ENCODE results near the gene RIT2.
"Not testable (repeated sequence)": the region's sequence is repeated elsewhere in the genome, so short reads cannot be mapped to it uniquely, and the experiment has no call there.

Gene RIT2

DNA sequence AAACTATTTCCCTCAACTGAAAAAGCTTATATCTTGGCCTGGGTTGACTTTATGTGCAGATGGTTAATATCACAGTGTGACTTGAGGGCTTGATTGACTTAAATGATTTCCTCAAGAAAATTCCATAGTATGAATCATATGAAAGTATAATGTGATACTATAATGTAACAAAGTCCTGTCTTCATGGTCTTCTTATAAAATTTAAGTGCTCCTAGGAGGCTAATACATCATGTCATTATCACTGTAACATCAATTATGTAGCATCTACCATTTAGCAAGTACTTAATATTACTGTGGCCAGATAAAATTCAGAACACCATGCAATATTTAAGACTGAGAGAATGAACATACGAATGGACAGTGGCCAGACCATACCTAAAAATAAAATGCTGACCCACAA, 276.1 kb downstream of the RIT2 start:
- H3K27me3 Mint-ChIP-seq, result no peaks in the 10 kb centered on the region
- DNase-seq, result no peak
- H3K27ac Mint-ChIP-seq, result no peak overlapping the region
- no peaks in the 10 kb centered on the region for H3K4me1 Mint-ChIP-seq
- no peak overlapping the region for H3K4me3 Mint-ChIP-seq
- CTCF ChIA-PET, result no interaction called here
- H3K9me3 Mint-ChIP-seq, result peaks cover 14% of the 10 kb centered on the region
- H3K36me3 Mint-ChIP-seq, result no peaks in the 10 kb centered on the region

DNA sequence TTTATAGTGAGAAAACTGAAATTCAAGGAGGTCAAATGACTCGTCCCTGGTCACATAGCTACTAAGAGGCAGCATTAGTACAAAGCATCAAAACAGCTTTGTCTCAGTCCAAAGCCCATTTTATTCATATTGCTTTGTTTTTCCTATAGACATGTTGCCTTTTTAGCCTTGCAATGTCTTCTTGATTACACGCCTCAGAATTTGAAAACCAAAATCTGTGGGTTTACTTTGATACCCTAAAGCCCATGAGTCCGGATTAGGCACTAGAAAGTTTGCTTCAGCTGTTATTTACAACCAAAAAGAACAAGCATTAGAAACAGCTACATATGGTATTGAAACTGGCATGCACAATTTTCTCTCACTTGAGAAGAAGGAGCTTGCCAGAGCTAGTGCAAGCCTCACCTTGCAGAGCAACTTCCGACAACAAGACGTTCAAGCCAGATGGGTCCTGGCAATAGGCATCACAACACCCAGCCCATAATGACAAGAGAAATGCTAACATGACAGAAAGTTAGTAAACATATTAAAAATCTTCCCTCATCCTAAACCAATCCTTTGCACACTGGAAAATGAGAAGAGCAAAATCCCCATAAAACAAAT, 276.8 kb downstream of the RIT2 start:
- no peak overlapping the region for H3K27ac Mint-ChIP-seq

DNA sequence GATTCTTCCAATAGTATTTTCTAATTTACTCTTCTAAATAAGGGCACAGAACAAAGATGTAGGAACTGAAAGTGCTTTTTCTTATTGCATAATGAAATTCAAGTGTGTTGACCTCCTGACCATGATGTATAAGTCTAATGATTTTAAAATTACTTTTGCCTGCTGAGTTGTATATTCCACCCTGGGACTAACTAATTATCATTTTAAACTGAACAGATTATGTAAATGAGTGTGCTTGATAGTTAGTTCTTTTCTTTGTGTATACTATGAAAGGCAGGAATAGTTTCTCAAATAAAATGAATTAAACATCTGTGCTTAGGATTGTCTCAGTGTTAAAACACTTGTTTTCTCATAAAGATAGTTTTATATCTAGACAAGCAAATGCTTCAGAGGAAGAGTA, 284.5 kb downstream of the RIT2 start:
- DNase-seq, result no peak
- H3K27ac Mint-ChIP-seq, result no peak overlapping the region
- CTCF ChIA-PET, result no interaction called here
- no peaks in the 10 kb centered on the region for H3K36me3 Mint-ChIP-seq
- peaks cover 8% of the 10 kb centered on the region for H3K9me3 Mint-ChIP-seq
- no peak overlapping the region for H3K4me3 Mint-ChIP-seq
- H3K4me1 Mint-ChIP-seq, result no peaks in the 10 kb centered on the region
- no peaks in the 10 kb centered on the region for H3K27me3 Mint-ChIP-seq

More for the DNA sequence above, 276.8 kb downstream of the RIT2 start:
- H3K9me3 Mint-ChIP-seq, result peaks cover 9% of the 10 kb centered on the region
- H3K4me3 Mint-ChIP-seq, result no peak overlapping the region
- H3K27me3 Mint-ChIP-seq, result no peaks in the 10 kb centered on the region
- no peaks in the 10 kb centered on the region for H3K36me3 Mint-ChIP-seq
- H3K4me1 Mint-ChIP-seq, result no peaks in the 10 kb centered on the region
- DNase-seq, result no peak
- CTCF ChIA-PET, result no interaction called here

DNA sequence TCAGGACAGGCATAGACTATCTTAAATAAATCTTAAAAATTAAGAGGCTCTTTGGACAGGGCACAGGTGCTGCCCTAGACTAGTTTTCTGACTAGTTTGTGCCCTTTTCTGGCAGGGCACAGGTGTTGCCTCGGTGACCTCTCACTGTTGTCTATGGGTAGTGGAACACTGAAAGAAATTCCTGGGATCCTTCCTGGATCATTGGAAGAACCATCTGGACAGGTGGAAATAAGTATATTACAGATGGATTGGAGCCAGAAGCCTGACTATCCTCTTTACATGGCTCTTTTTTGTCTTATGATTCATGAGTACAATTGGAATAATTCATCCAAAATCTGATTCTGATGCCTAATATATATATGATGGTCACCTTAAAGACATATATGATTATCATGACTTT, 286.6 kb downstream of the RIT2 start:
- CTCF ChIA-PET, result no interaction called here
- H3K27me3 Mint-ChIP-seq, result no peaks in the 10 kb centered on the region

DNA sequence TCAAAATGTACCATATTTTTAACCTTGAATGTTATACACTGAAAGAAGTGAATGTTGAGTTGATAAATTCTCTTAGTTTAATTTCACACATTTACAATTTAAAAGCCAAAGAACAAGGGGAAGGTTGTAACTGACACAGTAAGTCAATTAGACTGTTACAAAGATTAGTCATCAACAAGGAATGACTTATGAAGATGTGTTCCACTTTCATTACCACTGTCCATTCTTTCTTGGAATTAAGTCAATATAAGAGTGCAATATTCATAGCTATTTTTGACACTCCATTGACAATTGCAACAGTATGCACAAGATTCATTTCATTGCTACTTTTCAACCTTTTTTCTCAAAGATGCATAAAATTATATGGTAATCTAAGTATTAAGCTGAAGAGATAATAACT, 291.3 kb downstream of the RIT2 start:
- Mint-ChIP-seq H3K27ac (no peak overlapping the region), H3K9me3 (peaks cover 2% of the 10 kb centered on the region), H3K4me1 (no peaks in the 10 kb centered on the region), H3K4me3 (no peak overlapping the region), H3K27me3 (no peaks in the 10 kb centered on the region), H3K36me3 (no peaks in the 10 kb centered on the region)
- CTCF ChIA-PET, result no interaction called here
- no peak for DNase-seq

More for the DNA sequence above, 286.6 kb downstream of the RIT2 start:
- H3K4me1 Mint-ChIP-seq, result no peaks in the 10 kb centered on the region
- peaks cover 8% of the 10 kb centered on the region for H3K9me3 Mint-ChIP-seq
- no peak overlapping the region for H3K4me3 Mint-ChIP-seq
- no peak overlapping the region for H3K27ac Mint-ChIP-seq
- no peak for DNase-seq
- H3K36me3 Mint-ChIP-seq, result no peaks in the 10 kb centered on the region

DNA sequence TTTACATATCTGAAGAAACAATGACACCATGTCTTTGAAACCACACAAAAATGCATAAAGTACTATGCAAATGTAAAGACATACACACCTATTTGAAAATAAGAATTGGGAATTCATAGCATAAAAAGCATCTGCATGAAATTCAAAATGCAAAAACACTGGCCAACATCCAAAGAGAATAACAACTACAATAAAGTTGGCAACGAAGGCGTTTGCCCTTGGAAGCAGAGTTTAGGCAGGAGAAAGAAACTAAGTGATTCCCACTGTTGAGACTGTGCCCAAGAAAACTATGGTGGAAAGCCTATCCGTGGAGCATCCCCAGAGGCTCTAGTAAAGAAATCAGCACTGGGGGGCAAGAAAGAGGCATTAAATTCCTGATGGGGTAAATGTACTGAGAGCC, 292.8 kb downstream of the RIT2 start:
- no peak overlapping the region for H3K4me3 Mint-ChIP-seq
- H3K27ac Mint-ChIP-seq, result no peak overlapping the region

DNA sequence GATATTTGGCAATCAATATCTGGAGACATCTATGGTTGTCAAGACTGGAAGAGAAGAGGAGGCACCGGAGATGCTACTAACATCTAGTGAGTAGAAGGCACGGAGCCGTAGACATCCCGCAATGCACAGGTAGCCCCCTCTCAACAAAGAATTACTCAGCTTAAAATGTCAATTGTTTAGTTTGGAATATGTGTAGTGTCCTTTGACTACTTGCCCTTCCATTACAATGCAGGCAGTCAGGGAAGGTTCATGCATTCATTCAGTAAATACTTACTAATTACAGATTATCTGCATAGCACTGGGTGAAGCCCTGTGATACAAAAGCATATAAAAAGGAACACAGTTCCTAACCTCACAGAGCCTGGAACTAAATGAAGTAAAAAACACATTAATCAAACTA, 294.0 kb downstream of the RIT2 start:
- peaks cover 3% of the 10 kb centered on the region for H3K9me3 Mint-ChIP-seq
- no peaks in the 10 kb centered on the region for H3K36me3 Mint-ChIP-seq
- H3K4me1 Mint-ChIP-seq, result no peaks in the 10 kb centered on the region
- CTCF ChIA-PET, result no interaction called here
- H3K27me3 Mint-ChIP-seq, result no peaks in the 10 kb centered on the region
- DNase-seq, result no peak
- no peak overlapping the region for H3K4me3 Mint-ChIP-seq
- H3K27ac Mint-ChIP-seq, result no peak overlapping the region

More for the DNA sequence above, 292.8 kb downstream of the RIT2 start:
- Mint-ChIP-seq H3K27me3 (no peaks in the 10 kb centered on the region), H3K9me3 (peaks cover 2% of the 10 kb centered on the region), H3K4me1 (no peaks in the 10 kb centered on the region), H3K36me3 (no peaks in the 10 kb centered on the region)
- CTCF ChIA-PET, result no interaction called here
- no peak for DNase-seq

DNA sequence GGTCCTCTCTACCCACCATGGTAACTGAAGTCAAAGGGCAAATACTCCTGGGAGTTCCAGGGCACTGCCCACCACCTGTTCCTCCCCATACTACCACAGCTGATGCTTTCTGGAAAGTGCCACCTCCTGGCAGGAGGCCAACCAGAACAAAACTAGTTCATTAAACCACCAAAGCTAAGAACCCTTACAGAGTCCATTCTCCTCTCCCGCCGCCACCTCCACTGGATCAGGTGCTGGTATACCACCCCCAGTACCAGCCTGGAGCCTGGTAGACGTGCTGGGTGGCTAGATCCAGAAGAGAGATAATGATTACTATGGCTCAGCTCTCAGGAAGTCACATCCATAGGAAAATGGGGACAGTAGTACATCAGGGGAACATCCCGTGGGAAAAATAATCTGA, 300.9 kb downstream of the RIT2 start:
- Mint-ChIP-seq H3K36me3 (no peaks in the 10 kb centered on the region), H3K4me3 (no peak overlapping the region), H3K4me1 (no peaks in the 10 kb centered on the region), H3K27me3 (no peaks in the 10 kb centered on the region), H3K27ac (no peak overlapping the region), H3K9me3 (peaks cover 9% of the 10 kb centered on the region)
- no peak for DNase-seq
- CTCF ChIA-PET, result no interaction called here

DNA sequence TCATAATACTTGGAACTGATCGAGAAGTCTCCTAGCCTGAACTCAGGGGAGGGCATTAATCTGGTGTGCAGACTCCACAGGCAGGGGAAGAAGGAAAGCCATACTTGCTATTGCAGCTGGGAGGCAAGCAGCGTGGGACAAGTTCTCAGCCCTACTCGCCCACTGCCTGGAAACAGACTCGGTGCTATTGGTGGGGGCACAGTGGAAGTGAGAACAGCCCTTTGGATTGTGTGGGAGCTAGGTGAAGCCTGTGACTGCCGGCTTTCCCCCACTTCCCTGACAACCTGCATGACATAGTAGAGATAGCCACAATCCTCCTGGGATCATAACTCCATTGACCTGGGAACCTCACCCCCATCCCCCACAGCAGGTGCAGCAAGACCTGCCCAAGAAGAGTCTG, 301.3 kb downstream of the RIT2 start:
- CTCF ChIA-PET, result no interaction called here
- Mint-ChIP-seq H3K9me3 (peaks cover 11% of the 10 kb centered on the region), H3K27me3 (no peaks in the 10 kb centered on the region), H3K4me1 (no peaks in the 10 kb centered on the region), H3K4me3 (no peak overlapping the region), H3K27ac (no peak overlapping the region), H3K36me3 (no peaks in the 10 kb centered on the region)
- no peak for DNase-seq

DNA sequence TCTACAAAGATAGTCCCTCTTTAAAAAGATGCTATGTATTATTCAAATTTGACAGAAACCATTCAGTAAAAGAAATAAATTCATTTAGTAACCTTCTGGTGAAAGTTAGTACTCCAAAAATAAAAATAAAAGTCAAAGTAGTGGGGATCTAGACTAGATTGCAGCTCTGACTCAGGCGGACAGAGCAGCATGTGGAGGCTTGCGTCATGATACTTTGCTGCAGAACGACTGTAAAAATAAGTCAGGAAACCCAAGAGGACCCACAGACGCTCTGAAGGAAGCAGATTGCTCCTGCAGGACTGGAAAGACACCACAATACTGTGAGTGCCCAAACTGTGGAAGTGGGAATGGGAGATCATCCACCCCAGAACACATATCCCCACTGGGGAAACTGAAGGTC, 301.9 kb downstream of the RIT2 start:
- no peaks in the 10 kb centered on the region for H3K4me1 Mint-ChIP-seq
- no peak overlapping the region for H3K4me3 Mint-ChIP-seq
- no peak for DNase-seq
- CTCF ChIA-PET, result no interaction called here
- H3K36me3 Mint-ChIP-seq, result no peaks in the 10 kb centered on the region
- peaks cover 11% of the 10 kb centered on the region for H3K9me3 Mint-ChIP-seq
- no peak overlapping the region for H3K27ac Mint-ChIP-seq
- no peaks in the 10 kb centered on the region for H3K27me3 Mint-ChIP-seq

DNA sequence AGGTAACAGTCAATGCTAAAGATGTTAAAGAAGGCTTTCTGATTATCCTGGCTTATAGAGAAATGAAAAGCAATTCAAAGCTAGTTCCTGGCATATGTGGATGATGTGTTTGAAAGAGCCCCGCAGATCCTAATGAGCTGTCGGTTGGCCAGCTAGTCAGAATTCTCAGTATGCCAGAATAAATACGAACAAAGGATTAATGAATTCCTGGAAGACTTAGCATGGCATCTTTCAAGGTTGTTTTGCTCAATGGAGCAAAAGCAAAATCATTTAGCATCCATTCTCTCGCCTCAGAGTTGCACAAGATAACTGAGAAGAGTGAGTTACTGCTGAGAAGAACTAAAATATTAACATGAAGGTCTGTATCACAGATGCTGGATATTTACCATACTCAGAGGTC, 307.6 kb downstream of the RIT2 start:
- no peak for DNase-seq
- Mint-ChIP-seq H3K9me3 (peaks cover 5% of the 10 kb centered on the region), H3K27ac (no peak overlapping the region), H3K36me3 (no peaks in the 10 kb centered on the region), H3K4me3 (no peak overlapping the region), H3K4me1 (no peaks in the 10 kb centered on the region), H3K27me3 (no peaks in the 10 kb centered on the region)
- CTCF ChIA-PET, result no interaction called here

DNA sequence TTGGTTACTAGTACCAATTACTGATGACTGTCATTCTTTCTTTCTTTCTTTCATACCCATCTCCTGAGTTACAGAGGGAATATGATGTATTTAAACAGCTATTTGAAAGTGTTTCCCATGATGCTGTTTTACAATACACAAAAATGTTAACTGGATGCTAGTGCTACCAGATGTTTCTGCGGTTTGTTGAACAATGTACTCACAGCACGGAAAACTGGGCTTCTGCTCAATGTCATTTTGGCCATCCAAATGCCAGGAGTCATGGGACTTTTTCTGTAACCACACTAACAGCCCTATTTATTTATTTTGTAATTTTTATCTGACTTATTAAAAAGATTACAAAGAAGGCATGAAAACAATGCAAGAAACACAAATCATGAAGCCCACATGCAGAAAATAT, 313.8 kb downstream of the RIT2 start:
- DNase-seq, result no peak
- H3K36me3 Mint-ChIP-seq, result no peaks in the 10 kb centered on the region
- H3K9me3 Mint-ChIP-seq, result no peaks in the 10 kb centered on the region
- H3K27me3 Mint-ChIP-seq, result no peaks in the 10 kb centered on the region
- H3K4me3 Mint-ChIP-seq, result no peak overlapping the region
- CTCF ChIA-PET, result no interaction called here
- H3K4me1 Mint-ChIP-seq, result no peaks in the 10 kb centered on the region
- no peak overlapping the region for H3K27ac Mint-ChIP-seq

DNA sequence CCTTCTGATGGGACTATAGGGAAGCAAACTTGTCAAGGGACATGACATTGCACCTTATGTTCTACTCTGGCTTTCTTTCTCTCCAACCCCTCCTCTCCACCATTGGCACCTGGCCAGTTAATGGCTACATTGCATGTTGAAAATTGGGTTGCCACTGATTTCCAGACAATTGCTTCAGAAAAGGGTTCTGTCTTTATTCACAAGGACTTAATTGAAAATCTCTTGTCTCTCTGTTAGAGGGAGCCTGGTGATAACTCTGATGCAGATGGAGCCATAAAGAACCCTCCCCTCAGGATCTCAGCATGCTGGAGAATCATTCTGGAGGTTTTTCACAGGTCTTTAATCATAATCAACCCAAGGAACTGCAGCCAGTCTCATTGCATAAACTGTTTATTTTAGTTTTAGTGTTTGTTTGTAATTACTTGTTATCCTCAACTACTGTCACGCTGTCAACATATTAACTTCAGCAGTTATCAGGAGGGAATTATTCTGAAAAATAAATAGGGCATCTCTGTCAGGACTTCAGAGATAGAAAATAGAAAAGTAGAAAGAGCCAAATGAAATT, 316.8 kb downstream of the RIT2 start:
- H3K36me3 Mint-ChIP-seq, result no peaks in the 10 kb centered on the region
- CTCF ChIA-PET, result no interaction called here
- no peak overlapping the region for H3K4me3 Mint-ChIP-seq
- no peaks in the 10 kb centered on the region for H3K27me3 Mint-ChIP-seq
- no peaks in the 10 kb centered on the region for H3K4me1 Mint-ChIP-seq
- no peak for DNase-seq
- no peaks in the 10 kb centered on the region for H3K9me3 Mint-ChIP-seq
- H3K27ac Mint-ChIP-seq, result no peak overlapping the region

DNA sequence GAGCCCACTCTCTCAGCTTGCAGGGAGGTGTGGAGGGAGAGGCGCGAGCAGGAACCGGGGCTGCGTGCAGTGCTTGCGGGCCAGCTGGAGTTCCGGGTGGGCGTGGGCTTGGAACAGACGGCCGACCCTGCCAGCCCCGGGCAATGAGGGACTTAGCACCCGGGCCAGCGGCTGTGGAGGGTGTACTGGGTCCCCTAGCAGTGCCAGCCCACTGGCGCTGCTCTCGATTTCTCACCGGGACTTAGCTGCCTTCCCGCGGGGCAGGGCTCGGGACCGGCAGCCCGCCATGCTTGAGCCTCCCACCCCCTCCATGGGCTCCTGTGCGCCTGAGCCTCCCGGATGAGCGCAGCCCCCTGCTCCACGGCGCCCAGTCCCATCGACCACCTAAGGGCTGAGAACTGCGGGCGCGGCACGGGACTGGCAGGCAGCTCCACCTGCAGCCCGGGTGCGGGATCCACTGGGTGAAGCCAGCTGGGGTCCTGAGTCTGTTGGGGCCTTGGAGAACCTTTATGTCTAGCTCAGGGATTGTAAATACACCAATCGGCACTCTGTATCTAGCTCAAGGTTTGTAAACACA, 320.2 kb downstream of the RIT2 start:
- H3K36me3 Mint-ChIP-seq, CTCF ChIA-PET, H3K27me3 Mint-ChIP-seq, DNase-seq, H3K4me3 Mint-ChIP-seq, H3K9me3 Mint-ChIP-seq, H3K4me1 Mint-ChIP-seq, H3K27ac Mint-ChIP-seq: not testable (repeated sequence)

DNA sequence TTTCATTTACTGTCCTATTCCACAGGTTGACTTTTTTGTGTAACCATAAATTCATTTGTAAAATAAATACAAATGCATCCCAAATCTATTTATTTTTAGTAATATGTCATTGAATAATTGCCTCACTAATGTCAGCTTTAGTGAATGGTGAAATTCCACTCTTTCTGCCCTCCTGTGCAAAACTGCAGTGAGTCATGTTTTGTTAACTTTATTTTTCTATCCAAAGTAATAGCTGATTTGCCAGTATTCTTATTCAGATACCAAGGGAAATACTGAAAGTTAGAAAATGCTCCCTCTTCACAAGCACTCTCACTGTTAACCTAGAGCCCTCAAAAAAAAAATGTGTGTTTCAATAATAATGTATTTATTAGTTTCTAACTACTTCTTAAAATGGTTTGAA, 322.8 kb downstream of the RIT2 start:
- CTCF ChIA-PET, result no interaction called here
- Mint-ChIP-seq H3K4me3 (no peak overlapping the region), H3K4me1 (no peaks in the 10 kb centered on the region), H3K9me3 (peaks cover 2% of the 10 kb centered on the region), H3K27ac (no peak overlapping the region), H3K27me3 (no peaks in the 10 kb centered on the region), H3K36me3 (no peaks in the 10 kb centered on the region)
- no peak for DNase-seq

Data from activated naive CD4-positive, alpha-beta T cell treated with anti-CD3 and anti-CD28 coated beads, Interleukin-2, amount 10 ng/mL, durations not matched to agents 7 days and 5 days (primary cell).